K562 (cell line): ENCODE results near the gene CAPN2. TPM values are rescaled to one million over a fixed set of nuclear protein-coding genes. Genes with fewer than 3 reads are reported as not detected.

Experiments used
- ADNP ChIP-seq: fragments of 200-800 bp; sonication (Bioruptor generic); IDR thresholded peaks from 2 replicates; pipeline ENCODE4 v1.6.1; 2016; ENCODE audit warnings: missing genetic modification characterization, missing compliant biosample characterization
- ASH1L ChIP-seq: fragments of 450-650 bp; IDR thresholded peaks from 2 replicates; pipeline ENCODE4 v1.6.1; 2018; ENCODE audit warnings: borderline replicate concordance, mild to moderate bottlenecking, low read depth; ENCODE audit not compliant: partially characterized antibody
- CBX2 ChIP-seq: fragments of 200-600 bp; sonication (generic); IDR thresholded peaks from one replicate; pipeline ENCODE4 v1.6.1; 2012; ENCODE audit warnings: mild to moderate bottlenecking, low read length, inconsistent platforms; ENCODE audit not compliant: insufficient read depth, poor library complexity, severe bottlenecking
- COPS2 ChIP-seq: fragments of 450-650 bp; conservative IDR thresholded peaks from 2 replicates; pipeline ENCODE4 v1.6.1; 2016; ENCODE audit warnings: mild to moderate bottlenecking, moderate library complexity
- CSDE1 ChIP-seq, 2 experiments: fragments of 450-650 bp; IDR thresholded peaks; 2 replicates each; pipeline ENCODE4 v1.6.1; 2016; ENCODE audit warnings: mild to moderate bottlenecking in 1 of 2
- GABPA ChIP-seq: fragments of 200-800 bp; sonication (Bioruptor generic); conservative IDR thresholded peaks from 2 replicates; pipeline ENCODE4 v1.6.1; 2016; ENCODE audit warnings: low read depth, missing genetic modification characterization, missing compliant biosample characterization
- MYBL2 ChIP-seq, 2 experiments: fragments of 450-650 bp in 1 of 2; sonication (generic) in 1 of 2; formaldehyde crosslinking in 1 of 2; IDR thresholded peaks; 2 replicates each; pipeline versions ENCODE4 v1.6.1 to v1.8.1; 2017 to 2022; ENCODE audit warnings: borderline replicate concordance in 1 of 2, inconsistent platforms in 1 of 2, low read depth in 1 of 2, mild to moderate bottlenecking in 1 of 2, missing genetic modification reagents in 1 of 2, moderate library complexity in 1 of 2
- SMAD1 ChIP-seq: fragments of 150-350 bp; IDR thresholded peaks from 2 replicates; pipeline ENCODE4 v1.6.1; 2014; ENCODE audit warnings: low read length, low read depth; ENCODE audit not compliant: partially characterized antibody
- SRSF3 ChIP-seq: fragments of 200-400 bp; formaldehyde crosslinking; IDR thresholded peaks from 2 replicates; pipeline ENCODE4 v1.6.1; 2016; ENCODE audit warnings: mild to moderate bottlenecking, low read length, moderate library complexity; ENCODE audit not compliant: insufficient read depth
- SRSF7 ChIP-seq: fragments of 200-400 bp; formaldehyde crosslinking; optimal IDR thresholded peaks from 2 replicates; pipeline ENCODE3; 2017; ENCODE audit warnings: mild to moderate bottlenecking, low read depth, low read length
- TAF7 ChIP-seq: fragments of 450-650 bp; IDR thresholded peaks from 2 replicates; pipeline ENCODE4 v1.6.1; 2016; ENCODE audit warnings: missing genetic modification characterization, missing compliant biosample characterization
- ZFPM2 ChIP-seq: fragments of 250-450 bp; sonication (Bioruptor Pico); IDR thresholded peaks from 2 replicates; pipeline ENCODE4 v1.5.1; 2022; ENCODE audit warnings: mild to moderate bottlenecking
- polyA plus RNA-seq, 8 experiments: library from polyadenylated mRNA; depleted of rRNA in 4 of 8; stranded (reverse) in 5 of 8; unstranded in 3 of 8; fragments of >200 nt; fragmentation: Nextera tagmentation in 2 of 8; fragmentation: Illumina TruSeq in 1 of 8; extraction: Ambion mirVana in 2 of 8; extraction: Trizol in 1 of 8; gene quantifications; 2 replicates each; pipeline versions ENCODE4 v1.2.1 to v1.2.3, GENCODE V29; 2011 to 2014; ENCODE audit warnings: inconsistent platforms in 1 of 8, missing spikeins in 1 of 8
- total RNA-seq, 7 experiments: library from RNA; depleted of rRNA in 6 of 7; stranded (reverse); fragments of >200 nt in 6 of 7; fragmentation: Illumina TruSeq in 2 of 7; extraction: Trizol in 2 of 7; gene quantifications; 2 replicates each; pipeline versions ENCODE4 v1.2.1 to v1.2.3, GENCODE V29; 2011 to 2021; ENCODE audit warnings: low replicate concordance in 1 of 7
- TF ChIP-seq, protein P1 (sequence below): fragments of 250-450 bp; sonication (Bioruptor Pico); IDR thresholded peaks from 2 replicates; pipeline ENCODE4 v1.4.0; 2020; ENCODE audit warnings: mild to moderate bottlenecking
- TF ChIP-seq, protein P2 (sequence below), 2 experiments: fragments of 200-800 bp in 1 of 2; sonication (Bioruptor generic) in 1 of 2; sonication (generic) in 1 of 2; formaldehyde crosslinking in 1 of 2; IDR thresholded peaks in 1 of 2; conservative IDR thresholded peaks in 1 of 2; 2 replicates each; pipeline versions ENCODE4 v1.5.0 to v1.6.1; 2016 to 2020; ENCODE audit warnings: missing compliant biosample characterization in 1 of 2, missing genetic modification characterization in 1 of 2, missing genetic modification reagents in 1 of 2
- TF ChIP-seq, protein P3 (sequence below): fragments of 250-450 bp; sonication (Bioruptor Pico); IDR thresholded peaks from 2 replicates; pipeline ENCODE4 v1.5.1; 2021; ENCODE audit warnings: mild to moderate bottlenecking
- TF ChIP-seq, protein P4 (sequence below): fragments of 250-450 bp; sonication (Bioruptor Pico); IDR thresholded peaks from 2 replicates; pipeline ENCODE4 v1.5.0; 2021

The CAPN2 gene
- total and polyA plus RNA-seq, 9 of the 15 experiments (the other 6 are each of a cell fraction or from before 2014, with no cell fraction given): 24.6 to 157 (median 101) TPM

DNA sequence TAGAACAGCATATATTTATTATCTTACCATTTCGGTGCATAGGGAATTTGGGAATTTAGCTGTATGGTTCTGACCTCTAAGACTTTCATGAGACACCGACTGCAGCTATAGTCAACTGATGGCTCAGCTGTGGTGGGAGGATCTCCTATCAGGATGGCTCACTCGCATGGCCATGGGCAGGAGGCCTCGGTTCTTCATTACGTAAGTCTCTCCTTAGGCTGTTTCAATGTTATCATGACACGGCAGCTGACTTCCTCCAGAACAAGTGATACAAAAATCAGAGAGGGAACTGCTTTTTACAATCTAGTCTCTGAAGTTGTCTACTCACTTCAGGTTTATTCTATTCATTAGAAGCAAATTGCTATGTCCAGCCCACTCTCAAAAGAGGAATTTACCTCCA is 33.5 kb upstream of the CAPN2 start (continued):
- TF ChIP-seq GABPA (tag) (peak; percentile 45; the same call in 1 of the 2 replicates), SRSF3 (no peak), COPS2 (no peak), SMAD1 (peak; percentile 84), TAF7 (no peak), ADNP (tag) (no peak), CSDE1 (IDR thresholded peaks at IDR 0.05) (no peak), SRSF7 (no peak), ZFPM2 (CRISPR knock-in tag) (no peak), ASH1L (no peak), MYBL2 (IDR thresholded peaks at IDR 0.05; ENCODE audit: low read depth) (no peak; the same call in 1 of the 2 replicates), MYBL2 (CRISPR knock-in tag; IDR thresholded peaks at IDR 0.05; ENCODE audit: borderline replicate concordance) (no peak), CBX2 (no peak)
- TF ChIP-seq, protein P1, sequence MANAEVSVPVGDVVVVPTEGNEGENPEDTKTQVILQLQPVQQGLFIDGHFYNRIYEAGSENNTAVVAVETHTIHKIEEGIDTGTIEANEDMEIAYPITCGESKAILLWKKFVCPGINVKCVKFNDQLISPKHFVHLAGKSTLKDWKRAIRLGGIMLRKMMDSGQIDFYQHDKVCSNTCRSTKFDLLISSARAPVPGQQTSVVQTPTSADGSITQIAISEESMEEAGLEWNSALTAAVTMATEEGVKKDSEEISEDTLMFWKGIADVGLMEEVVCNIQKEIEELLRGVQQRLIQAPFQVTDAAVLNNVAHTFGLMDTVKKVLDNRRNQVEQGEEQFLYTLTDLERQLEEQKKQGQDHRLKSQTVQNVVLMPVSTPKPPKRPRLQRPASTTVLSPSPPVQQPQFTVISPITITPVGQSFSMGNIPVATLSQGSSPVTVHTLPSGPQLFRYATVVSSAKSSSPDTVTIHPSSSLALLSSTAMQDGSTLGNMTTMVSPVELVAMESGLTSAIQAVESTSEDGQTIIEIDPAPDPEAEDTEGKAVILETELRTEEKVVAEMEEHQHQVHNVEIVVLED (CRISPR knock-in tag): no peak
- TF ChIP-seq, protein P2, sequence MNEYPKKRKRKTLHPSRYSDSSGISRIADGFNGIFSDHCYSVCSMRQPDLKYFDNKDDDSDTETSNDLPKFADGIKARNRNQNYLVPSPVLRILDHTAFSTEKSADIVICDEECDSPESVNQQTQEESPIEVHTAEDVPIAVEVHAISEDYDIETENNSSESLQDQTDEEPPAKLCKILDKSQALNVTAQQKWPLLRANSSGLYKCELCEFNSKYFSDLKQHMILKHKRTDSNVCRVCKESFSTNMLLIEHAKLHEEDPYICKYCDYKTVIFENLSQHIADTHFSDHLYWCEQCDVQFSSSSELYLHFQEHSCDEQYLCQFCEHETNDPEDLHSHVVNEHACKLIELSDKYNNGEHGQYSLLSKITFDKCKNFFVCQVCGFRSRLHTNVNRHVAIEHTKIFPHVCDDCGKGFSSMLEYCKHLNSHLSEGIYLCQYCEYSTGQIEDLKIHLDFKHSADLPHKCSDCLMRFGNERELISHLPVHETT (CRISPR knock-in tag; conservative IDR thresholded peaks at IDR 0.05 in 1 of 2, IDR thresholded peaks at IDR 0.05 in 1 of 2): peak in 1 of 2 experiments; percentile 85; a peak in 2 of 4 replicates
- TF ChIP-seq, protein P3, sequence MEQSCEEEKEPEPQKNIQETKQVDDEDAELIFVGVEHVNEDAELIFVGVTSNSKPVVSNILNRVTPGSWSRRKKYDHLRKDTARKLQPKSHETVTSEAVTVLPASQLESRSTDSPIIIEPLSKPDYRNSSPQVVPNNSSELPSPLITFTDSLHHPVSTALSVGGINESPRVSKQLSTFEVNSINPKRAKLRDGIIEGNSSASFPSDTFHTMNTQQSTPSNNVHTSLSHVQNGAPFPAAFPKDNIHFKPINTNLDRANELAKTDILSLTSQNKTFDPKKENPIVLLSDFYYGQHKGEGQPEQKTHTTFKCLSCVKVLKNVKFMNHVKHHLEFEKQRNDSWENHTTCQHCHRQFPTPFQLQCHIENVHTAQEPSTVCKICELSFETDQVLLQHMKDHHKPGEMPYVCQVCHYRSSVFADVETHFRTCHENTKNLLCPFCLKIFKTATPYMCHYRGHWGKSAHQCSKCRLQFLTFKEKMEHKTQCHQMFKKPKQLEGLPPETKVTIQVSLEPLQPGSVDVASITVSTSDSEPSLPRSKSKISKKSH (CRISPR knock-in tag): no peak
- TF ChIP-seq, protein P4, sequence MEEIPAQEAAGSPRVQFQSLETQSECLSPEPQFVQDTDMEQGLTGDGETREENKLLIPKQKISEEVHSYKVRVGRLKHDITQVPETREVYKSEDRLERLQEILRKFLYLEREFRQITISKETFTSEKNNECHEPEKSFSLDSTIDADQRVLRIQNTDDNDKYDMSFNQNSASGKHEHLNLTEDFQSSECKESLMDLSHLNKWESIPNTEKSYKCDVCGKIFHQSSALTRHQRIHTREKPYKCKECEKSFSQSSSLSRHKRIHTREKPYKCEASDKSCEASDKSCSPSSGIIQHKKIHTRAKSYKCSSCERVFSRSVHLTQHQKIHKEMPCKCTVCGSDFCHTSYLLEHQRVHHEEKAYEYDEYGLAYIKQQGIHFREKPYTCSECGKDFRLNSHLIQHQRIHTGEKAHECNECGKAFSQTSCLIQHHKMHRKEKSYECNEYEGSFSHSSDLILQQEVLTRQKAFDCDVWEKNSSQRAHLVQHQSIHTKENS (CRISPR knock-in tag): no peak
